ENCODE results near the gene SERPINB10.

- TF ChIP-seq, protein P1, sequence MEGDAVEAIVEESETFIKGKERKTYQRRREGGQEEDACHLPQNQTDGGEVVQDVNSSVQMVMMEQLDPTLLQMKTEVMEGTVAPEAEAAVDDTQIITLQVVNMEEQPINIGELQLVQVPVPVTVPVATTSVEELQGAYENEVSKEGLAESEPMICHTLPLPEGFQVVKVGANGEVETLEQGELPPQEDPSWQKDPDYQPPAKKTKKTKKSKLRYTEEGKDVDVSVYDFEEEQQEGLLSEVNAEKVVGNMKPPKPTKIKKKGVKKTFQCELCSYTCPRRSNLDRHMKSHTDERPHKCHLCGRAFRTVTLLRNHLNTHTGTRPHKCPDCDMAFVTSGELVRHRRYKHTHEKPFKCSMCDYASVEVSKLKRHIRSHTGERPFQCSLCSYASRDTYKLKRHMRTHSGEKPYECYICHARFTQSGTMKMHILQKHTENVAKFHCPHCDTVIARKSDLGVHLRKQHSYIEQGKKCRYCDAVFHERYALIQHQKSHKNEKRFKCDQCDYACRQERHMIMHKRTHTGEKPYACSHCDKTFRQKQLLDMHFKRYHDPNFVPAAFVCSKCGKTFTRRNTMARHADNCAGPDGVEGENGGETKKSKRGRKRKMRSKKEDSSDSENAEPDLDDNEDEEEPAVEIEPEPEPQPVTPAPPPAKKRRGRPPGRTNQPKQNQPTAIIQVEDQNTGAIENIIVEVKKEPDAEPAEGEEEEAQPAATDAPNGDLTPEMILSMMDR (IDR thresholded peaks at IDR 0.05), result no peak
- TF ChIP-seq ZFX (IDR thresholded peaks at IDR 0.05; ENCODE audit: borderline replicate concordance), result no peak
These were observed 63.0 kb downstream of the SERPINB10 start for GRCh38 chr18:63970809-63971205.

Data from 22Rv1 (cell line).